RWPE1 (cell line): ENCODE data around the gene SCN11A.

ENCODE experiments used
- CTCF ChIA-PET: fragments of 350-600 bp; sonication (Branson Sonifier 250); formaldehyde crosslinking; extraction: SDS; loops from one replicate; lab custom pipeline; 2021; lab: Yijun Ruan, JAX
- POLR2A ChIA-PET: fragments of 400-600 bp; formaldehyde crosslinking; extraction: SDS; loops from one replicate; lab custom pipeline; 2020; ENCODE audit warnings: antibody characterized with exemption; ENCODE audit not compliant: low non-redundant PET; lab: Yijun Ruan, JAX
- DNase-seq: peaks from one replicate; pipeline ENCODE4 v3.0.0; 2012; ENCODE audit warnings: low spot score
- H3K27ac ChIP-seq: fragments of 450-650 bp; 2 replicates; pipeline ENCODE4 v1.5.1; 2017
- CTCF ChIP-seq: fragments of 450-650 bp; conservative IDR thresholded peaks from 2 replicates; pipeline ENCODE4 v1.5.1; 2017; ENCODE audit warnings: low read depth, mild to moderate bottlenecking

SCN11A gene

GRCh38 chr3:39051649-39052561 is at the start of gene SCN11A, which contains the start of gene WDR48:
Gene SCN11A, minus strand, starts transcription at chr3:39051944. Its CDS starts 101,582 bp downstream, at chr3:38950362.
Gene WDR48, plus strand, starts transcription at chr3:39052016. Its CDS starts 10 bp downstream, at chr3:39052026.
- H3K27ac ChIP-seq: peak within 1 kb of the TSS; percentile 75
- DNase-seq: peak; percentile 85
- POLR2A ChIA-PET: no interaction called here
- no peak for TF ChIP-seq CTCF
- CTCF ChIA-PET: no interaction called here

- DNase-seq: peak; percentile 62
- peak; percentile 53 for TF ChIP-seq CTCF
- H3K27ac ChIP-seq: no peak overlapping the region
- ChIA-PET POLR2A (no interaction called here), CTCF (interaction anchor here (0.6 kb wide), 1 partner anchor 46 kb away, joined by 4 read pairs; no protein-coding TSS in a partner anchor)
These were observed 49.4 kb upstream of the SCN11A start for GRCh38 chr3:39101022-39101689.

- ChIA-PET POLR2A (no interaction called here), CTCF (no interaction called here)
- TF ChIP-seq CTCF: no peak
- no peak for DNase-seq
- H3K27ac ChIP-seq: no peak overlapping the region
These were observed 48.7 kb upstream of the SCN11A start for GRCh38 chr3:39100500-39100886.

- H3K27ac ChIP-seq: no peak overlapping the region
- DNase-seq: no peak
- POLR2A ChIA-PET: no interaction called here
- no peak for TF ChIP-seq CTCF
- CTCF ChIA-PET: no interaction called here
These were observed 48.2 kb upstream of the SCN11A start for GRCh38 chr3:39099738-39100499.

GRCh38 chr3:39099242-39099641 is 47.5 kb upstream of the SCN11A start:
- ChIA-PET CTCF (no interaction called here), POLR2A (no interaction called here)
- no peak for TF ChIP-seq CTCF
- no peak overlapping the region for H3K27ac ChIP-seq
- DNase-seq: no peak

GRCh38 chr3:39098473-39099000 is 46.8 kb upstream of the SCN11A start:
- H3K27ac ChIP-seq: peak overlapping the region; percentile 1; the same call in 1 of the 2 replicates
- POLR2A ChIA-PET: no interaction called here
- CTCF ChIA-PET: no interaction called here
- TF ChIP-seq CTCF: no peak
- no peak for DNase-seq
